Calu3 (cell line): Measurements from ENCODE around the gene EGFLAM. TPM values are rescaled to one million over a fixed set of nuclear protein-coding genes. Genes with fewer than 3 reads are reported as not detected.

Experiments used
- BruUV-seq: library from RNA; stranded (reverse); fragments of 400-500 nt; replicated peaks from 2 replicates; lab custom pipeline; 2021; lab: Mats Ljungman, UMichigan
- CTCF ChIA-PET: fragments of 300-600 bp; sonication (Branson Sonifier 250); formaldehyde crosslinking; loops from one replicate; lab custom pipeline; 2022; ENCODE audit warnings: antibody characterized with exemption; lab: Charles Lee
- DNase-seq: peaks from one replicate; pipeline ENCODE4 v3.0.0; 2022
- H3K27ac Mint-ChIP-seq: one replicate; pipeline ENCODE4 v1.8.0; 2022; ENCODE audit warnings: mixed read lengths; ENCODE audit not compliant: unreplicated experiment
- H3K27me3 Mint-ChIP-seq: one replicate; pipeline ENCODE4 v1.8.0; 2022; ENCODE audit warnings: mixed read lengths; ENCODE audit not compliant: unreplicated experiment
- H3K36me3 Mint-ChIP-seq: one replicate; pipeline ENCODE4 v1.8.0; 2022; ENCODE audit warnings: mild to moderate bottlenecking, moderate library complexity, mixed read lengths; ENCODE audit not compliant: insufficient read depth, unreplicated experiment
- H3K4me1 Mint-ChIP-seq: one replicate; pipeline ENCODE4 v1.8.0; 2022; ENCODE audit warnings: mild to moderate bottlenecking, low read depth, mixed read lengths; ENCODE audit not compliant: unreplicated experiment
- H3K4me3 Mint-ChIP-seq: one replicate; pipeline ENCODE4 v1.8.0; 2022; ENCODE audit warnings: mild to moderate bottlenecking, low read depth, moderate library complexity, mixed read lengths; ENCODE audit not compliant: unreplicated experiment
- H3K9me3 Mint-ChIP-seq: one replicate; pipeline ENCODE4 v1.8.0; 2022; ENCODE audit warnings: low read depth, mixed read lengths; ENCODE audit not compliant: unreplicated experiment
- intact Hi-C: fragments of 100-400 bp; cut with micrococcal nuclease; formaldehyde crosslinking; loops from one replicate; pipeline ENCODE4 v1.10.0; 2022; ENCODE audit not compliant: unreplicated experiment
- total RNA-seq: library from RNA; stranded (reverse); gene quantifications from 2 replicates; pipeline ENCODE4 v1.2.3, GENCODE V29; 2022
- TF ChIP-seq, protein P1 (sequence below): fragments of 200-600 bp; IDR thresholded peaks from one replicate; pipeline ENCODE4 v1.8.0; 2022; ENCODE audit warnings: antibody characterized with exemption; ENCODE audit not compliant: unreplicated experiment

The EGFLAM gene
- total RNA-seq, 1 experiment from 2014 or later: not detected

DNA sequence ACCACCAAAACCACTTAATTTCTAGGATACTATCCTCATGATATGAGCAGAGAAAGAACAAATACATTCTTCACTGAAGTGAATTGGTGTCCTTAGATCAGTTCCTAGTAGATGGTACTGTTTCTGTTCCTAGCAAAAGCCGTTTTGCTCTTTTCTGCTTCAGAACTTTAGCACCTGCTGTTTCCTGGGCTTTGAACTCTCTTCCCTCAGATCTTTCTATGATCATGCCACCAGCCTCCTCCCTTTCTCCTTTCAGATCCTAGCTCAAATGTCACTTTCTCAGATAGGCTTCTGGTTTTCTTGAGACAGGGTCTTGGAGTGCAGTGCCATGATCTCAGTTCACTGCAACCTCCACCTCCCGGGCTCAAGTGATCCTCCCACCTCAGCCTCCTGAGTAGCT lies 118.0 kb downstream of the EGFLAM start:
- Mint-ChIP-seq H3K27ac (no peak overlapping the region), H3K4me1 (no peaks in the 10 kb centered on the region), H3K27me3 (peaks cover 85% of the 10 kb centered on the region), H3K9me3 (no peaks in the 10 kb centered on the region), H3K4me3 (no peak overlapping the region), H3K36me3 (no peaks in the 10 kb centered on the region)
- BruUV-seq: no TSS peak
- intact Hi-C loops: no loop called here
- CTCF ChIA-PET: no interaction called here
- TF ChIP-seq, protein P1, sequence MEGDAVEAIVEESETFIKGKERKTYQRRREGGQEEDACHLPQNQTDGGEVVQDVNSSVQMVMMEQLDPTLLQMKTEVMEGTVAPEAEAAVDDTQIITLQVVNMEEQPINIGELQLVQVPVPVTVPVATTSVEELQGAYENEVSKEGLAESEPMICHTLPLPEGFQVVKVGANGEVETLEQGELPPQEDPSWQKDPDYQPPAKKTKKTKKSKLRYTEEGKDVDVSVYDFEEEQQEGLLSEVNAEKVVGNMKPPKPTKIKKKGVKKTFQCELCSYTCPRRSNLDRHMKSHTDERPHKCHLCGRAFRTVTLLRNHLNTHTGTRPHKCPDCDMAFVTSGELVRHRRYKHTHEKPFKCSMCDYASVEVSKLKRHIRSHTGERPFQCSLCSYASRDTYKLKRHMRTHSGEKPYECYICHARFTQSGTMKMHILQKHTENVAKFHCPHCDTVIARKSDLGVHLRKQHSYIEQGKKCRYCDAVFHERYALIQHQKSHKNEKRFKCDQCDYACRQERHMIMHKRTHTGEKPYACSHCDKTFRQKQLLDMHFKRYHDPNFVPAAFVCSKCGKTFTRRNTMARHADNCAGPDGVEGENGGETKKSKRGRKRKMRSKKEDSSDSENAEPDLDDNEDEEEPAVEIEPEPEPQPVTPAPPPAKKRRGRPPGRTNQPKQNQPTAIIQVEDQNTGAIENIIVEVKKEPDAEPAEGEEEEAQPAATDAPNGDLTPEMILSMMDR: no peak
- DNase-seq: no peak

DNA sequence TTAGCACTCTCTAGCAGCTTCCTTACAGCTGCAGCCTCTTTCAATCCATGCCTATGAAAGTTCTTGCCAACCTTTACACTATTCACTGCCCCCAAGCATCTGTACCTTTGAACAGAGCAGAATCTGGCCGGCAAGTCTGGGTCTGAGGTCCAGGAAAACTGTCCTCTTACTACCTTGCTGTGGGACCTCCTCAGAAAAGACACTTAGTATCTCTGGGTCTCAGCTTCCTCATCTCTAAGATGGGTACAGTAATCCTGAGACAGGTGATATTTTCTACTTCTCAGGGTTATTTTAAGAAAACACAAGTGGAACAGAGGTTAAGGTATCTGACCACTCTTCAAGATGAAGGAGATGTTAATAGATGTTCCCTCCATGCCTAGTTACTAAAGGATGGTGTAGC lies 120.2 kb downstream of the EGFLAM start:
- no TSS peak for BruUV-seq
- TF ChIP-seq, protein P1: no peak
- Mint-ChIP-seq H3K27me3 (peaks cover 88% of the 10 kb centered on the region), H3K9me3 (no peaks in the 10 kb centered on the region), H3K4me3 (no peak overlapping the region), H3K27ac (no peak overlapping the region), H3K36me3 (no peaks in the 10 kb centered on the region), H3K4me1 (no peaks in the 10 kb centered on the region)
- CTCF ChIA-PET: no interaction called here
- DNase-seq: no peak
- intact Hi-C loops: no loop called here

DNA sequence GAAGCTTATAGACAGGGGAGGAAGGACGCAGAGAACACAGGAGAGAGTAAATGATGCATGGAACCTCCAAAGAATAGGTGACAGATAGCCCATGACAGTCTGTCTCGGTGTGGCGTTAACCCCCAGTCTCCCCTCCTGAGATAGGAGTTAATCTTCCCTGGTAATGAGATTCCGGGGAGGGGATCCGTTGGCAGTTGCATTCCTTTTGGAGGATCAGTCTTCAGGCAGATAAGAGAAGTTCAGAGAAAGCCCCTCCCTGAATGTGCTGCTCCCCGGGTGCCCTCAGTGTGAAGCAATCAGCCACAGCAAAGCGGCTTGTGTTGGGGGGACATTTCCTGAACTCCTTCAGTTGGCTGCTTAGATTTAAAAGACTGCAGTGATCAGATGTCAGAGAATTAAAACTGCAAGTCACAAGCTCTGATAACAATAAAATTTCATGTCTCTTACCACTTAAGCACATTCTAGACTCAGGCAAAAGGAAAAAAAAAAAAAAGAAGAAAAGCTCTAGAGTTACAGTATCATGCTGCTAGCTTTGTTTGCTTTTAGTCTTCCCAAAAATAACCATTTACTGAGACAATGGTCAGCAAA lies 121.1 kb downstream of the EGFLAM start:
- TF ChIP-seq, protein P1: no peak
- intact Hi-C loops: no loop called here
- CTCF ChIA-PET: no interaction called here
- Mint-ChIP-seq H3K4me3 (no peak overlapping the region), H3K36me3 (no peaks in the 10 kb centered on the region), H3K27me3 (peaks cover 79% of the 10 kb centered on the region), H3K4me1 (no peaks in the 10 kb centered on the region), H3K9me3 (no peaks in the 10 kb centered on the region), H3K27ac (no peak overlapping the region)
- BruUV-seq: no TSS peak
- DNase-seq: no peak

DNA sequence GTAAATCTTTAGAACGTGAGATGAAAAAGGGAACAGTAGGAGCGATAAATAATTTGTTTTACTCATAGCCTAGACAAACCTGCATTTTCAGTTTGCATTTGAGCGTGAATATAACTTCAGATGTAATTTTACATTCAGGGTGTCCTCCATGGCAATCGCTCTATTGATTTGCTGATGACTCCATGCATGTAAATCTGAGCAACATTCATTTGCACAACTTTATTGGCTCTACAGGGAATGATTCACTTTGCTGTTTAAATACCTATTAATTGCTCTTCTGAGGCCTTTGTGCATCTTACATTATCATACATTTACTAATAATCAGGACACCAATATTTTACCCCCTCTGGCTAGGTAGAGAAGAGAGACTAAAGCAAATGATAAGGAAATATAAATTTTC lies 122.2 kb downstream of the EGFLAM start:
- Mint-ChIP-seq H3K27ac (no peak overlapping the region), H3K27me3 (peaks cover 68% of the 10 kb centered on the region), H3K4me1 (no peaks in the 10 kb centered on the region), H3K9me3 (no peaks in the 10 kb centered on the region), H3K36me3 (no peaks in the 10 kb centered on the region), H3K4me3 (no peak overlapping the region)
- intact Hi-C loops: loop anchor here (5.0 kb wide), 1 partner anchor 432 kb away; no protein-coding TSS in a partner anchor
- CTCF ChIA-PET: no interaction called here
- DNase-seq: no peak
- TF ChIP-seq, protein P1: no peak
- BruUV-seq: no TSS peak
